Left lung (tissue), 10 donors: Measurements from ENCODE around the gene GPC5. TPM values are rescaled to one million over a fixed set of nuclear protein-coding genes. Genes with fewer than 3 reads are reported as not detected.
A peak's percentile ranks its signal among the peaks of the same experiment; 100 is the strongest.

ENCODE experiments used
- ATAC-seq: fragments of 200-7000 bp; cut with Tn5 transposase; one replicate; pipeline ENCODE4 v1.9.1; 2020; ENCODE audit warnings: moderate library complexity
- DNase-seq, 4 donors: peaks; one replicate each; pipeline ENCODE4 v3.0.0-alpha.2; 2013 to 2020
- H3K27ac ChIP-seq, 2 donors: fragments of 200-600 bp; sonication (generic) in 1 of 2; one replicate each; pipeline versions ENCODE4 v1.5.0 to v1.8.0; 2020 to 2021
- H3K27me3 ChIP-seq, 2 donors: fragments of 200-600 bp; sonication (generic) in 1 of 2; one replicate each; pipeline versions ENCODE4 v1.5.0 to v1.8.0; 2020 to 2021
- H3K36me3 ChIP-seq, 2 donors: fragments of 200-600 bp; sonication (generic) in 1 of 2; one replicate each; pipeline versions ENCODE4 v1.5.0 to v1.8.0; 2020 to 2021
- H3K4me1 ChIP-seq, 2 donors: fragments of 200-600 bp; one replicate each; pipeline ENCODE4 v1.8.0; 2021
- H3K4me3 ChIP-seq, 2 donors: fragments of 200-600 bp; sonication (generic) in 1 of 2; one replicate each; pipeline versions ENCODE4 v1.5.0 to v1.8.0; 2020 to 2021; ENCODE audit warnings: mild to moderate bottlenecking in 1 of 2
- H3K9me3 ChIP-seq, 2 donors: fragments of 200-600 bp; sonication (generic) in 1 of 2; one replicate each; pipeline versions ENCODE4 v1.5.0 to v1.8.0; 2020 to 2021
- intact Hi-C, 2 donors: fragments of 100-400 bp; cut with DNase I; formaldehyde crosslinking; loops; one replicate each; pipeline versions ENCODE4 v1.11.2 to v1.14.2; 2022
- polyA plus RNA-seq, 6 donors: library from polyadenylated mRNA; unstranded; fragments of 120-200 nt; gene quantifications; one replicate each; pipeline ENCODE4 v1.2.1, GENCODE V29; 2013; ENCODE audit not compliant: insufficient read length in 6 of 6
- total RNA-seq, 2 donors: library from RNA; stranded (reverse); fragmentation: NEBNext Ultra II Directional; extraction: Animal tissue kit (Norgen Biotek cat#: 25700); gene quantifications; one replicate each; pipeline ENCODE4 v1.2.1, GENCODE V29; 2021
- TF ChIP-seq, protein P1 (sequence below), 2 donors: fragments of 200-600 bp; sonication (generic) in 1 of 2; IDR thresholded peaks; one replicate each; pipeline versions ENCODE4 v1.5.0 to v1.8.0; 2021; ENCODE audit warnings: antibody characterized with exemption in 2 of 2
- donor health status: DM: no; HTN: yes; CAD: no.
- donor health status: DM: no; HTN: no; CAD: no.

GPC5 gene
- total and polyA plus RNA-seq, 8 donors = 9.2 to 19.5 (median 11.5) TPM

GRCh38 chr13:91816263-91816807 is 417.9 kb downstream of the GPC5 start:
- ATAC-seq = no peak
- H3K36me3 ChIP-seq = no peaks in the 10 kb centered on the region
- TF ChIP-seq, protein P1, sequence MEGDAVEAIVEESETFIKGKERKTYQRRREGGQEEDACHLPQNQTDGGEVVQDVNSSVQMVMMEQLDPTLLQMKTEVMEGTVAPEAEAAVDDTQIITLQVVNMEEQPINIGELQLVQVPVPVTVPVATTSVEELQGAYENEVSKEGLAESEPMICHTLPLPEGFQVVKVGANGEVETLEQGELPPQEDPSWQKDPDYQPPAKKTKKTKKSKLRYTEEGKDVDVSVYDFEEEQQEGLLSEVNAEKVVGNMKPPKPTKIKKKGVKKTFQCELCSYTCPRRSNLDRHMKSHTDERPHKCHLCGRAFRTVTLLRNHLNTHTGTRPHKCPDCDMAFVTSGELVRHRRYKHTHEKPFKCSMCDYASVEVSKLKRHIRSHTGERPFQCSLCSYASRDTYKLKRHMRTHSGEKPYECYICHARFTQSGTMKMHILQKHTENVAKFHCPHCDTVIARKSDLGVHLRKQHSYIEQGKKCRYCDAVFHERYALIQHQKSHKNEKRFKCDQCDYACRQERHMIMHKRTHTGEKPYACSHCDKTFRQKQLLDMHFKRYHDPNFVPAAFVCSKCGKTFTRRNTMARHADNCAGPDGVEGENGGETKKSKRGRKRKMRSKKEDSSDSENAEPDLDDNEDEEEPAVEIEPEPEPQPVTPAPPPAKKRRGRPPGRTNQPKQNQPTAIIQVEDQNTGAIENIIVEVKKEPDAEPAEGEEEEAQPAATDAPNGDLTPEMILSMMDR (IDR thresholded peaks at IDR 0.05) = no peak
- no peak overlapping the region for H3K27ac ChIP-seq
- no peaks in the 10 kb centered on the region for H3K4me1 ChIP-seq
- no peaks in the 10 kb centered on the region for H3K27me3 ChIP-seq
- intact Hi-C loops = no loop called here
- no peak overlapping the region for H3K4me3 ChIP-seq
- DNase-seq = no peak
- H3K9me3 ChIP-seq = no peaks in the 10 kb centered on the region

DNA sequence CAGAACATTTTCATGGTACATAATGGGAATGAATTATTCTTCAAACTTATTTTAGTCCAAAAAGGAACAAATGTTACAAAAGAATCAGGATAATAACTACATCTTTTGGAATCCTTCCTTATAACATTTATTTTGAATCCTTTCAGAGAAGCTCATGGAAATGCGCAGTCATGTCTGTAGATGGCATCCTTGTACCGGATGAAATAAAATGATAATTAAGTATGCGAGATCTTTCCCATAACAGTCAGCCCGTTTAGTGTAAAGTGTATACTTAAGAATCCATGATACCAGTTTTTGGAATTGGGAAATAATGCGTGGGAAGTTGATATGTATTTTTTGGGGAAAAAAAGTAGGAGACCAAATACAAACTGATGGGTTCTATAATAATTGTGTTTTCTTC is 418.8 kb downstream of the GPC5 start:
- no peaks in the 10 kb centered on the region for H3K27me3 ChIP-seq
- no peaks in the 10 kb centered on the region for H3K36me3 ChIP-seq
- intact Hi-C loops = no loop called here
- TF ChIP-seq, protein P1 (IDR thresholded peaks at IDR 0.05) = peak in 1 of 2 donors; percentile 21
- H3K4me1 ChIP-seq = no peaks in the 10 kb centered on the region
- ATAC-seq (no peak), DNase-seq (peak in 1 of 4 donors; percentile 51)
- no peak overlapping the region for H3K27ac ChIP-seq
- no peaks in the 10 kb centered on the region for H3K9me3 ChIP-seq
- H3K4me3 ChIP-seq = no peak overlapping the region

DNA sequence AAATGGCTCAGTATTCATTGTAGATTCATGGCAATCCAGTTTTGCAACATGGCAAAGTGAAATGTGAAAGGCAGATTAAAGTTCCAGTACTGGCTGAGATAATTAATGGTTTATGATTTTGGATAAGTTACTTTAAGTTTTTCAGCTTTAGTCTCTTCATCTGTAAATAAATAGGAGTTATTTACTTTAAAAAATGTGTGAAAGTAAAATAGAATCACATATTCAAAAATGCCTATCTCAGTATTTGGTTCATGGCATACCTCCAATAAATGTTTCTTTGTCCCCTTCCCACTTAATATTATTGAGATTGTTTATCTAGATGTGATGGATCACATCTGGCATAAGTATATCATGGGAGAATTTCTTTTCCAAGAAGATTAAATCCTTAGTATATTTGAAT is 426.0 kb downstream of the GPC5 start:
- Histone ChIP-seq H3K27ac (no peak overlapping the region), H3K27me3 (no peaks in the 10 kb centered on the region), H3K9me3 (peaks cover 0 to 7% of the 10 kb centered on the region in 2 donors), H3K4me1 (no peaks in the 10 kb centered on the region), H3K4me3 (no peak overlapping the region), H3K36me3 (no peaks in the 10 kb centered on the region)
- peak in 1 of 4 donors; percentile 30 for DNase-seq
- intact Hi-C loops = no loop called here
- TF ChIP-seq, protein P1 (IDR thresholded peaks at IDR 0.05) = no peak
- ATAC-seq = no peak

GRCh38 chr13:91825516-91825915 is 427.1 kb downstream of the GPC5 start:
- intact Hi-C loops = no loop called here
- ATAC-seq = no peak

GRCh38 chr13:91836553-91836952 is 438.1 kb downstream of the GPC5 start:
- ATAC-seq = no peak
- H3K36me3 ChIP-seq = no peaks in the 10 kb centered on the region
- intact Hi-C loops = no loop called here
- peaks cover 0 to 12% of the 10 kb centered on the region in 2 donors for H3K9me3 ChIP-seq
- H3K4me1 ChIP-seq = no peaks in the 10 kb centered on the region
- no peaks in the 10 kb centered on the region for H3K27me3 ChIP-seq
- H3K4me3 ChIP-seq = no peak overlapping the region
- TF ChIP-seq, protein P1 (IDR thresholded peaks at IDR 0.05) = no peak
- no peak for DNase-seq
- no peak overlapping the region for H3K27ac ChIP-seq

More at GRCh38 chr13:91825516-91825915, 427.1 kb downstream of the GPC5 start:
- H3K27ac ChIP-seq = no peak overlapping the region
- no peak for DNase-seq
- no peak overlapping the region for H3K4me3 ChIP-seq
- H3K9me3 ChIP-seq = peaks cover 0 to 18% of the 10 kb centered on the region in 2 donors
- TF ChIP-seq, protein P1 (IDR thresholded peaks at IDR 0.05) = no peak
- no peaks in the 10 kb centered on the region for H3K4me1 ChIP-seq
- no peaks in the 10 kb centered on the region for H3K27me3 ChIP-seq
- H3K36me3 ChIP-seq = no peaks in the 10 kb centered on the region
